K562 (cell line): ENCODE data around the gene EXTL1. TPM values are rescaled to one million over a fixed set of nuclear protein-coding genes. Genes with fewer than 3 reads are reported as not detected.

Source experiments
- ATAC-seq: fragments of 200-7000 bp; cut with Tn5 transposase; 3 replicates; pipeline ENCODE4 v1.9.1; 2020; ENCODE audit warnings: moderate library complexity
- BruUV-seq: library from RNA; stranded (reverse); fragments of 400-500 nt; replicated peaks from 2 replicates; lab custom pipeline; 2021; lab: Mats Ljungman, UMichigan
- CTCF ChIA-PET: fragments of 300-600 bp; formaldehyde crosslinking; extraction: SDS; loops from one replicate; lab custom pipeline; 2021; ENCODE audit warnings: low intra/inter-chr PET ratio; lab: Yijun Ruan, JAX
- POLR2A ChIA-PET: fragments of 300-600, 350-650 bp; sonication (Branson Sonifier 250); formaldehyde crosslinking; extraction: SDS; loops from one replicate; lab custom pipeline; 2021; ENCODE audit warnings: antibody characterized with exemption, inconsistent platforms; lab: Yijun Ruan, JAX
- DNase-seq, 4 experiments: peaks; one replicate each; pipeline versions ENCODE4 v3.0.0 to v3.0.0-alpha.2; 2011 to 2018; ENCODE audit warnings: low spot score in 3 of 4, mixed read lengths in 3 of 4; ENCODE audit errors: extremely low read depth in 1 of 4
- FAIRE-seq: peaks from 2 replicates; lab custom pipeline; 2011; peaks lifted over from hg19 to GRCh38; lab: Jason Lieb, UNC
- H2AFZ ChIP-seq: 2 replicates; pipeline ENCODE4 v1.6.0; 2011; ENCODE audit warnings: low read depth, low read length, control low read depth, inconsistent platforms
- H3K27ac ChIP-seq: fragments of 200-600 bp; 3 replicates; pipeline ENCODE4 v1.8.0; 2011; ENCODE audit warnings: low read depth, mild to moderate bottlenecking, control low read depth, inconsistent platforms, low read length, moderate library complexity, mixed read lengths; ENCODE audit errors: extremely low read depth
- H3K27me3 ChIP-seq, 2 experiments: fragments of 300-600 bp in 1 of 2; 2 replicates in 1 of 2; 3 replicates in 1 of 2; pipeline versions ENCODE4 v1.6.0 to v1.8.0; 2011; ENCODE audit warnings: inconsistent platforms in 2 of 2, low read length in 2 of 2, mild to moderate bottlenecking in 1 of 2, mixed read lengths in 1 of 2, moderate library complexity in 1 of 2; ENCODE audit not compliant: control insufficient read depth in 2 of 2, insufficient read depth in 2 of 2
- H3K36me3 ChIP-seq: fragments of 300-600 bp; 3 replicates; pipeline ENCODE4 v1.8.0; 2011; ENCODE audit warnings: mild to moderate bottlenecking, low read length, inconsistent platforms; ENCODE audit not compliant: control insufficient read depth, insufficient read depth
- H3K4me1 ChIP-seq, 2 experiments: fragments of 200-600 bp in 1 of 2; replicated peaks in 1 of 2; 2 replicates in 1 of 2; 3 replicates in 1 of 2; pipeline versions ENCODE4 v1.5.1 to v1.8.0; 2011; ENCODE audit warnings: inconsistent platforms in 2 of 2, low read length in 2 of 2, mild to moderate bottlenecking in 1 of 2, mixed read lengths in 1 of 2, moderate library complexity in 1 of 2; ENCODE audit not compliant: control insufficient read depth in 2 of 2, insufficient read depth in 2 of 2
- H3K4me2 ChIP-seq: 2 replicates; pipeline ENCODE4 v1.6.1; 2011; ENCODE audit warnings: low read length, control low read depth, inconsistent platforms, mixed read lengths; ENCODE audit not compliant: insufficient read depth
- H3K4me3 ChIP-seq: fragments of 200-600 bp; sonication (generic), shearing (Covaris generic); 2 replicates; pipeline ENCODE4 v1.5.1; 2016; ENCODE audit warnings: control low read depth, inconsistent platforms
- H3K79me2 ChIP-seq: fragments of 200-600 bp; 3 replicates; pipeline ENCODE4 v1.8.0; 2011; ENCODE audit warnings: low read length, inconsistent platforms; ENCODE audit not compliant: control insufficient read depth, insufficient read depth
- H3K9ac ChIP-seq, 2 experiments: 2 replicates each; pipeline versions ENCODE4 v1.6.0 to v1.6.1; 2011; ENCODE audit warnings: low read depth in 2 of 2, low read length in 2 of 2, control low read depth in 1 of 2, inconsistent platforms in 1 of 2, mild to moderate bottlenecking in 1 of 2, mixed read lengths in 1 of 2; ENCODE audit not compliant: insufficient read depth in 1 of 2
- H3K9me1 ChIP-seq: one replicate; pipeline ENCODE4 v1.6.0; 2011; ENCODE audit warnings: inconsistent platforms, mild to moderate bottlenecking, low read length, moderate library complexity; ENCODE audit not compliant: control insufficient read depth, insufficient read depth
- H3K9me3 ChIP-seq: replicated peaks from 2 replicates; pipeline ENCODE4 v1.5.1; 2011; ENCODE audit warnings: low read depth, low read length, inconsistent platforms; ENCODE audit not compliant: control insufficient read depth, insufficient read depth
- H4K20me1 ChIP-seq: replicated peaks from 2 replicates; pipeline ENCODE4 v1.6.1; 2011; ENCODE audit warnings: low read length, inconsistent platforms, mixed read lengths; ENCODE audit not compliant: control insufficient read depth, insufficient read depth
- CREB1 ChIP-seq, 2 experiments: sonication (generic) in 1 of 2; formaldehyde crosslinking in 1 of 2; IDR thresholded peaks; 2 replicates each; pipeline versions ENCODE4 v1.6.1 to v1.8.0; 2012 to 2022; ENCODE audit warnings: inconsistent platforms in 1 of 2, mild to moderate bottlenecking in 1 of 2, missing genetic modification reagents in 1 of 2, moderate library complexity in 1 of 2
- CTCFL ChIP-seq: IDR thresholded peaks from 2 replicates; pipeline ENCODE4 v1.6.1; 2011; ENCODE audit warnings: borderline replicate concordance, low read depth, mild to moderate bottlenecking, moderate library complexity, low read length; ENCODE audit not compliant: insufficient read depth, poor library complexity, severe bottlenecking
- E2F6 ChIP-seq, 2 experiments: IDR thresholded peaks; 2 replicates each; pipeline ENCODE4 v1.6.1; 2011; ENCODE audit warnings: borderline replicate concordance in 1 of 2, control low read depth in 1 of 2, low read depth in 1 of 2, low read length in 1 of 2, mild to moderate bottlenecking in 1 of 2, mixed read lengths in 1 of 2, moderate library complexity in 1 of 2; ENCODE audit not compliant: insufficient read depth in 1 of 2, insufficient read length in 1 of 2, poor library complexity in 1 of 2, severe bottlenecking in 1 of 2; ENCODE audit errors: extremely low read depth in 1 of 2
- ETS1 ChIP-seq: conservative IDR thresholded peaks from 2 replicates; pipeline ENCODE4 v1.6.1; 2011; ENCODE audit warnings: low read depth, mild to moderate bottlenecking, low read length; ENCODE audit not compliant: control insufficient read depth
- FOXA1 ChIP-seq: fragments of 450-650 bp; IDR thresholded peaks from 2 replicates; pipeline ENCODE4 v1.6.1; 2016; ENCODE audit warnings: mild to moderate bottlenecking, borderline replicate concordance
- JUND ChIP-seq, 2 experiments: IDR thresholded peaks; 2 replicates in 1 of 2; 3 replicates in 1 of 2; pipeline ENCODE4 v1.6.1; 2011; ENCODE audit warnings: borderline replicate concordance in 2 of 2, low read depth in 2 of 2, low read length in 2 of 2, improper control_type of control experiment in 1 of 2, missing biosample characterization in 1 of 2, missing genetic modification characterization in 1 of 2, missing genetic modification reagents in 1 of 2
- MTA1 ChIP-seq: fragments of 450-650 bp; IDR thresholded peaks from 2 replicates; pipeline ENCODE4 v1.6.1; 2017; ENCODE audit warnings: borderline replicate concordance
- NBN ChIP-seq: fragments of 450-650 bp; IDR thresholded peaks from 2 replicates; pipeline ENCODE4 v1.6.1; 2016; ENCODE audit warnings: low read depth, mild to moderate bottlenecking
- SMC3 ChIP-seq: conservative IDR thresholded peaks from 2 replicates; pipeline ENCODE4 v1.6.1; 2011; ENCODE audit warnings: low read depth, low read length, improper control_type of control experiment; ENCODE audit not compliant: insufficient read depth
- TRIM24 ChIP-seq, 2 experiments: fragments of 450-650 bp; IDR thresholded peaks; 2 replicates each; pipeline ENCODE4 v1.6.1; 2016
- ZBTB43 ChIP-seq: sonication (generic); formaldehyde crosslinking; IDR thresholded peaks from 2 replicates; pipeline ENCODE4 v1.8.0; 2023; ENCODE audit warnings: mild to moderate bottlenecking, missing genetic modification reagents
- ZNF253 ChIP-seq: fragments of 250-450 bp; sonication (Bioruptor Pico); conservative IDR thresholded peaks from 2 replicates; pipeline ENCODE4 v1.6.1; 2021; ENCODE audit warnings: mild to moderate bottlenecking
- ZNF3 ChIP-seq: fragments of 250-450 bp; sonication (Bioruptor Pico); IDR thresholded peaks from 2 replicates; pipeline ENCODE4 v1.5.0; 2021; ENCODE audit warnings: mild to moderate bottlenecking, moderate library complexity
- WGBS: fragments of 100-300 bp; shearing (Covaris generic); methylation state at CpG from one replicate; pipeline ENCODE4 v1.1.6; 2016; ENCODE audit warnings: low coverage, mixed read lengths; ENCODE audit not compliant: insufficient coverage; ENCODE audit errors: missing lambda C conversion rate; 5-methylcytosine and 5-hydroxymethylcytosine counted together
- in situ Hi-C: fragments of 300-500 bp; cut with MboI; formaldehyde crosslinking; loops from 4 replicates; pipeline ENCODE4 v1.15.0; 2018; ENCODE audit warnings: inconsistent platforms, mixed read lengths
- intact Hi-C: fragments of 100-400 bp; cut with micrococcal nuclease; formaldehyde crosslinking; loops from 2 replicates; pipeline ENCODE4 v1.14.2; 2022
- polyA plus RNA-seq, 8 experiments: library from polyadenylated mRNA; depleted of rRNA in 4 of 8; stranded (reverse) in 5 of 8; unstranded in 3 of 8; fragments of >200 nt; fragmentation: Nextera tagmentation in 2 of 8; fragmentation: Illumina TruSeq in 1 of 8; extraction: Ambion mirVana in 2 of 8; extraction: Trizol in 1 of 8; gene quantifications; 2 replicates each; pipeline versions ENCODE4 v1.2.1 to v1.2.3, GENCODE V29; 2011 to 2014; ENCODE audit warnings: inconsistent platforms in 1 of 8, missing spikeins in 1 of 8
- total RNA-seq, 7 experiments: library from RNA; depleted of rRNA in 6 of 7; stranded (reverse); fragments of >200 nt in 6 of 7; fragmentation: Illumina TruSeq in 2 of 7; extraction: Trizol in 2 of 7; gene quantifications; 2 replicates each; pipeline versions ENCODE4 v1.2.1 to v1.2.3, GENCODE V29; 2011 to 2021; ENCODE audit warnings: low replicate concordance in 1 of 7

The EXTL1 gene
- total and polyA plus RNA-seq, 9 of the 15 experiments (the other 6 are each of a cell fraction or from before 2014, with no cell fraction given): 0.04 to 0.23 (median 0.08) TPM; not detected in 3

GRCh38 chr1:26029864-26030481, 8.4 kb downstream of the EXTL1 start (continued):
- no peak for TF ChIP-seq NBN
- peak; percentile 39; the same call in 1 of the 2 replicates for TF ChIP-seq SMC3
- TF ChIP-seq JUND (IDR thresholded peaks at IDR 0.05; ENCODE audit: borderline replicate concordance, low read depth, low read length): peak; percentile 20; the same call in 1 of the 2 replicates
- no peak for TF ChIP-seq JUND (tag; IDR thresholded peaks at IDR 0.05; ENCODE audit: borderline replicate concordance, low read depth, low read length)
- TF ChIP-seq MTA1: no peak

- in situ Hi-C loops (no loop called here), intact Hi-C loops (no loop called here)
- H4K20me1 ChIP-seq: no peaks in the 10 kb centered on the region
- FAIRE-seq (no peak), DNase-seq (no peak), ATAC-seq (no peak)
- BruUV-seq: no TSS peak
- no peaks in the 10 kb centered on the region for H3K27me3 ChIP-seq
- peaks cover 8% of the 10 kb centered on the region; the same call in 2 of the 3 replicates for H3K79me2 ChIP-seq
- peak overlapping the region in 1 of 2 experiments; percentile 45; a peak in 1 of 4 replicates for H3K9ac ChIP-seq
- 68% methylated on average over 3 of the region's 4 CpGs for WGBS
- no peaks in the 10 kb centered on the region for H3K9me1 ChIP-seq
- H3K4me1 ChIP-seq: peaks cover 31 to 59% of the 10 kb centered on the region in 2 experiments
- CTCF ChIA-PET: interaction anchor here (2.9 kb wide), 1 partner anchor 135 kb away, joined by 25 read pairs; no protein-coding TSS in a partner anchor
- no peak overlapping the region for H2AFZ ChIP-seq
- H3K36me3 ChIP-seq: no peaks in the 10 kb centered on the region
- H3K4me2 ChIP-seq: no peak overlapping the region
- POLR2A ChIA-PET: interaction anchor here (1.5 kb wide), 1 partner anchor 21 kb away, joined by 7 read pairs; no protein-coding TSS in a partner anchor
- H3K27ac ChIP-seq: no peak overlapping the region
- no peak overlapping the region for H3K4me3 ChIP-seq
- H3K9me3 ChIP-seq: no peaks in the 10 kb centered on the region
- TF ChIP-seq ETS1 (no peak), TRIM24 (IDR thresholded peaks at IDR 0.05) (no peak), CREB1 (IDR thresholded peaks at IDR 0.05) (no peak), CREB1 (CRISPR knock-in tag; IDR thresholded peaks at IDR 0.05) (no peak), FOXA1 (no peak), ZNF3 (CRISPR knock-in tag) (no peak), E2F6 (IDR thresholded peaks at IDR 0.05; ENCODE audit: borderline replicate concordance in 1 of 2, extremely low read depth in 1 of 2, insufficient read depth in 1 of 2, insufficient read length in 1 of 2, low read depth in 1 of 2, low read length in 1 of 2, poor library complexity in 1 of 2, severe bottlenecking in 1 of 2) (no peak), ZBTB43 (CRISPR knock-in tag) (no peak), ZNF253 (no peak), CTCFL (no peak)
Measured at GRCh38 chr1:26031196-26031595, 9.6 kb downstream of the EXTL1 start.
